Measurements from ENCODE around the gene LYRM4.

Gene LYRM4

DNA sequence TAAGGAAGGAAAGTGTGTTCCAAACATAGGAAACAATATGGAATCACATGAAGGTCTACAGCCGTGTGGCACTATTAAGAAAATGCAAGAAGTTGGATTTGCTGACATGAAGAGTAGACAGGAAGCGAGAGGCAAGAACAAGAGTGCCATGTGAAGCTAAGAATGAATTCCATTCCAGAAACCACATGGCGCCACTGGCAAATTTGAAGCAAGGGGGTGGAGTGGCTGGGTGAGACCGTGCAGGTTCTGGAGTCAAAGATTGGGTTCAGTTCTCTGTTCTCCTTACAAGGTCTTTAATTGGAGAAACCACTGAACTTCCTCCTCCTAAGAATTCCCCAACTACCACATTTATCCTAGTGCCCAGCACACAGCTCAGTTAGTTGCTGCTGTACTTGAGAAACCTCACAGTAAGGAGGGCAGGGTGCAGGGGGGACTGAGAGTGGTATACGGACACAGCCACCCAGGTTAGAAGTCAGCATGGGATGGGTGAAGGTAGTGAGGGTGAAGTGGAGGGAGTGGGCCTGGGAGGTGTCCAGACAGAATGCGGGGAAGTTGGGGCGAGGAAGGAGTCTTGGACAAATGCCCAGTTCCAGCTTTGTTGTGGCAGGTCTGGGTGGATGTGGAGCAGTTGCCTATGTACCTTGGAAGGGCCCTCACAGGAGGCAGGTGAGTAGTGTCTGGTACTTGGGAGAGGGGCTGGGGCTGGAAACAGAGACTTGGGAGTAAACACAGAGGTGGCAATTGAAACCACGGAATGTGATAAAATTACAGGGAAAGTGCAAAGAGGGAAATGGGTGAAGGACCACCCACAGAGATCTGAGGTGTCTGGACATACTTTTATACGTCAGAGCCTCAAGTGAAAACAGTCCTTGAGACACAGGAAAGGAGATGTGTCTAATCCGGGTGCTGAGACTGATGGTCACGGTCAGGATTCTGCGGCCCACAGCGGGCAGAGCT is 14.3 kb downstream of the LYRM4 start:
- no peak for DNase-seq (ENCODE audit: low read depth)

DNA sequence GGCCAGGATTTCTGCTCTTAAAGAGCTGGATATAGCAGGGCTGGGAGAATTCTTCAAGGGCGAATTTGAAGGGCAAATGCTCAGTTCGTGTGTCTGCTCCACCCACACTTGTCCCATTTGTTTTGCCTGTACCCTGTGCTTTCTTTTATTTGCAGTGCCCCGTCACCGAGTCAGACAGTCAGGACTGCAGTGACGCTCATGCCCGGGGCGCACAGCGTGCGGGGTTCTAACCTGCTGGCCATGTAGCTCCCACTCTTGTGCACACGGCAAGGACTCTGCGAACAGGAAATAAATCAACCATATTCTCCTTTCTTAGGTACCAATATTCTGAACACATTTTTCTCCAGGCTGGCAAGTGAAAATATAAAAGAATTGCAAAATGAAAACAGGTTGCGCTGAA is 17.7 kb downstream of the LYRM4 start:
- DNase-seq (ENCODE audit: low read depth), result no peak

- no peak for DNase-seq (ENCODE audit: low read depth)
Measured at GRCh38 chr6:5241252-5241651, 19.5 kb downstream of the LYRM4 start.

DNA sequence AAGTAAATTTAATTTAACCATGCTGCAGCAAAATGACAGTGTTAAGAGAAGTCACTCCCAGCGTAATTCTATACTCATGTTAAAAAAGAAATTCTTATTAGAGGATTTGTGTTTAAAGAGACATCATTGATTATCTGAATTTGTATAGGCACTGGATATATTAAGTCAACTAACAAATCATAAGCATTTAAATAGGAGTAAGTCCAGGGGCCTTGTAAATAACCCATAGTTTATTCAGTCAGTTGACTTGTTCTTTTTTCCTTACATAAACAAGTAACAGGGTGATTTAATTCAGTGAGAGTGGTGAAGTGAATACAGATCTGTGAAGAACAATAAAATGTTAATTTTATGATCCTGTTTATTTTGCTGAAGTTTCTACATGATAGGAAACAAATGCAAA is 22.4 kb downstream of the LYRM4 start:
- no peak for DNase-seq (ENCODE audit: low read depth)

GRCh38 chr6:5237805-5238204 is 22.9 kb downstream of the LYRM4 start:
- no peak for DNase-seq (ENCODE audit: low read depth)

- DNase-seq (ENCODE audit: low read depth), result no peak
Measured at GRCh38 chr6:5235830-5236229, 24.9 kb downstream of the LYRM4 start.

- DNase-seq (ENCODE audit: low read depth), result no peak
Measured at GRCh38 chr6:5234874-5235273, 25.9 kb downstream of the LYRM4 start.

DNA sequence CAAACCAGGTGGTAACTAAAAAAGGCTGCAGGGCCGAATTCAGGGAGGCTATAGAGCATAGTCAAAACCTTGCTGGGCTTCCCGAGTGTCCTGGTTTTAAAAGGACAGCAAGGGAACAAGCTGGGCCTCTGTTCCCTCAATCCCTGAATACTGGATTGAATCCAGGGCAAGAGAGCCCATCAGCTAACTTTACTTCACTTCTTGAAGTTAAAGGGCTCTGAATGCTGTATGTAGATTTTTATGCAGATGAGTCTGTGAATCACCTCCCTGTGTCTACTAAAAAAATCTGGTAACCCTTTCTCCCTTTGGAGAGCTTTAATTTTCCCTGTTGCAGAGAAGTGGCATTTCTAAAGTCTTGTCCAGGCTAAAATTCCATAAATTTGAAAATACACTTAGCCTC is 29.5 kb downstream of the LYRM4 start:
- DNase-seq (ENCODE audit: low read depth), result no peak

DNA sequence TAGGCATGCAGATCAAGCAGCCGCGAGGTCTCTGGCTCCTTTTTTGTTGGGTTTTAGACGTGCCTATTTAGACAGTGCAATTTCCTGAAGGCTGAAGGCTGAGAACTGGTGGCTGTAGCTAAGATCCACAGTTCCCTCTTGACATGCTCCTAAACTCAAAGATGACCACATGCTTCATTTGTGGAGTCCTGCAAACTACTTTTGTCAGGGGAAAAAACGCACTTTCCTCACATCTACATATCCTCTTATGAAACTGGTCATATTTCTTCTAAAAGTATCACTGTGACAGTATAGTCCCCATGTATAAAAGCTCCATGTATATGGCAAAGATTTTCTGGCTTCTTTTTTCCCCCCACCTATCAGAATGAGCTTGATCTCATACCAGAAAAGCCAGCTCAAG is 30.7 kb downstream of the LYRM4 start:
- DNase-seq (ENCODE audit: low read depth), result no peak

DNA sequence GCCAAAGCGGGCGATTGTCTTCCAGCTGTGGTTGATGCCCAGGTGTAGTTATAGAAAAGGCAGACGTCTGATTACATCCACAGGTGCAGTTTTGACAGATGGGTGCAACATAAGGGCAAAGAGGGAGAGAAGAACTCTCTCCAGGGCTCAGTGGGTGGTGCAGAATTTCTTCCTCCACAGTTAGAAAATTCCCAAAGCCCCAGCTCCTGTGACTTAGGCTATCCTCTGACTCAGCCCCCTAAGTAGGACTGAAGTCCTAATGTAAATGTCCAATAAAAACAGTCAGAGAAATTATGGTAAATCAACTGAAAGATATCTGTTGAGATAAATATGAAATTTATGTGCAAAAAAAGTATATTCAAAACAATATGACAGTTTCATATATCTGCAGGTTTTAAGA is 31.4 kb downstream of the LYRM4 start:
- DNase-seq (ENCODE audit: low read depth), result no peak

GRCh38 chr6:5223309-5223708 is 37.4 kb downstream of the LYRM4 start:
- DNase-seq (ENCODE audit: low read depth), result no peak

DNA sequence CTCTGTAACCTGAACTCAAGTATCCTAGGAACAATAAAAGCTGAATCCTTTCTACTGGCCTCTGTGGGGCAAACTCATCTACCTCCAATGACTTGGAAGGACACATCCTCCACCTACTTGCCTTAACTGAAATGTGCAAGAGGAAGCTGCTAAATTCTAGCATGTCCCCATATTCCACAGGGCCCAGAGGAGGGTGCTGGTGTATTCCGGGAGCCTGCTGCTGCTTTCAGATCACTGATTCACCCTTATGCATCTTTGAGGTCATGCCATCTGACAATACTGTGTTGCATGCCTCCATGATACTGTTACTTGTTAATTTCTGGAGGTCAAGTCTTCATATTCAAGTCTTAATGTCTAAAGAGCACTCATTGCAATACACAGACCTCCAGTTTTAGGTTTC is 40.3 kb downstream of the LYRM4 start:
- no peak for DNase-seq (ENCODE audit: low read depth)

GRCh38 chr6:5219011-5219691 is 41.6 kb downstream of the LYRM4 start:
- no peak for DNase-seq (ENCODE audit: low read depth)

DNA sequence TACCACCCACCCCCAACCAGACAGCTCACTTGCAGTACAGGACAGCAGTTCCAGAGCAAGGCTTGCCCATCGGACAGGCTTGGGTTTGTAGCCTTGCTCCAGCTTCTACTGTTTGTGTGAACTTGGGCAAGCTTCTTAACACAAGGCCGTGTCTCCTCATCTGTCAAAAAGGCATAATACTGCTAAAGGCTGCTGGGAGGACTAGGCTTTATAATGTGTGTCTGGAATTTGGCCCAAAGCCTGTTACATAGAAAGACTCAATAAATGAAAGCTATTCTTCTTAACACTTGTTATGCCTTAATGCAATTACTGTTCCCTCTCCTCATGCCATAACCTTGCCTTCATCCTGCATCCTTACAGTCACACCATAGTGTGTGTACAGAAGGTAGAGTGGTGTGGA is 43.4 kb downstream of the LYRM4 start:
- no peak for DNase-seq (ENCODE audit: low read depth)

- DNase-seq (ENCODE audit: low read depth), result no peak
Measured at GRCh38 chr6:5215799-5216198, 45.0 kb downstream of the LYRM4 start.

DNA sequence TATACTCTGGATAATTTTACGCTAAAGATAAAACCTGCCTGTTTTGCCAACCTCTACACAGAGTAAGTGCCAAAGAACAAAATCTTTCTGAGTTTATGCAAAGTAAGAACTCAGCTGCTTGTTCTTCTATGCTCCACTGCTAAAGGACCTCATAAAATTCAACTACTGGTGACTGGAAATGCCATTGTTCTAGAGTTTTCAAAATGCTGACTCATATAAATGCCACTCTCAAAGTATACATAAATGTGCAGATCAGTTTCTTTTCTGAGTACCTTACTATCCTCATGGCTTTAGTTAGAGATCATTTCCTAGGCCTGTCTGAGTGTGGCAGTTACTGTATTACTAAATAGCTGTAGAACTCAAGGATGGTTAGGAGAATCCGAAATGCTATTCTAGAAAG is 45.6 kb downstream of the LYRM4 start:
- no peak for DNase-seq (ENCODE audit: low read depth)

- no peak for DNase-seq (ENCODE audit: low read depth)
Measured at GRCh38 chr6:5214570-5215052, 46.1 kb downstream of the LYRM4 start.

- DNase-seq (ENCODE audit: low read depth), result no peak
Measured at GRCh38 chr6:5213836-5214235, 46.9 kb downstream of the LYRM4 start.

GRCh38 chr6:5211492-5211891 is 49.3 kb downstream of the LYRM4 start:
- DNase-seq (ENCODE audit: low read depth), result no peak

- DNase-seq (ENCODE audit: low read depth), result no peak
Measured at GRCh38 chr6:5208471-5208971, 52.2 kb downstream of the LYRM4 start.

DNA sequence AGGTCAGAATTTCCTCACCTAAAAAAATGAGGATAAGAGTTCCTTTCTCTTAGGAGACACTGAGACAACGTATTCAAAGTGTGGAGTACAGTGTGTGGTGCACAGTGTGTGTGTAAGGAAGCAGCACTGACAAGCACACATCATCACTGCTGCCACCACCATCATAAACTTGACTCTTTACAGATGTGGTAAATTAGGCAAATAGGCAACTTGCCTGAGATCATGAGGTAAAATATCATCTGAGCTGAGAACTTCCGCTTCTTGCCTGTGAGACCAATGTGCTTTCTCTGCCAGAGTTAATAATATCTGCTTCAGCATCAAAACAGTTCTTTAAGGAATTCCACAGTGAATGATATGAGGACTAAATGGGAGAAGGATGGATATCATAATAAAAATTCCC is 52.7 kb downstream of the LYRM4 start:
- no peak for DNase-seq (ENCODE audit: low read depth)

DNA sequence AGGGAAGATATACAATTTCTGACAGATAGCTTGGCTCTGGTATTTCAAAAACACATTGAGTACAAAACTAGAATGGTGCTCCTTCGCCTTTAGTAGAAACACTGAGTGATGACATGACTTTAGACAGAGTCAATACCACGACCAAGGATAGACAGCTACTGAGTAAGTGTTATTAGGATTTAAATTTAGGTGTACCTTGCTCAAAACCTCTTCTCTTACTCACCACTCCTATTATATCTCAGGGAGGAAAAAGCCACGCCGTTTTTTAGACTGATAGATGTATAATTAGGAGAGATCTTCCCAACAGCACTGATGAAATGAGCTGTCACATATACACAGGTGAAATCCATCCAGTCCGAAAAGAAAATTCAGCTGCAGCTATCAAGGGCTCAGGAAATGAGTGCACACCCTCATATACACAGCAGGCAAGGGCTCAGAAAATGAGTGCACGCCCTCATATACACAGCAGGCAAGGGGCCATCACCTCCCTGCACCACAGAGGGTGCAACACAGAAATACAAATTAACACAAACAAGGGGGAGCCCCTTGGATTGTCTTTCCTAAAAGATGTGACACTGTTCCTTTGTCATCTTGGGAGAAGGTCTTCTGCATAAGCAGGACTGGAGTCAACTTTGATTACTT is 53.7 kb downstream of the LYRM4 start:
- DNase-seq (ENCODE audit: low read depth), result no peak

Measured in non-pigmented ciliary epithelial cell (primary cell).